SK-N-SH (cell line): ENCODE data around the gene PARP8. TPM values are rescaled to one million over a fixed set of nuclear protein-coding genes. Genes with fewer than 3 reads are reported as not detected.

ENCODE experiments used
- CTCF ChIA-PET: fragments of 300-600, 350-600 bp; formaldehyde crosslinking; extraction: SDS; loops from one replicate; lab custom pipeline; 2021; lab: Yijun Ruan, JAX
- POLR2A ChIA-PET: fragments of 350-600 bp; sonication (Branson Sonifier 250); formaldehyde crosslinking; extraction: SDS; loops from one replicate; lab custom pipeline; 2020; ENCODE audit warnings: antibody characterized with exemption, inconsistent platforms; lab: Yijun Ruan, JAX
- DNase-seq: peaks from one replicate; pipeline ENCODE4 v3.0.0; 2012
- H2AFZ ChIP-seq: fragments of 200-600 bp; sonication (generic); 2 replicates; pipeline ENCODE4 v1.8.1; 2016; ENCODE audit warnings: antibody characterized with exemption, mild to moderate bottlenecking, low read depth
- H3F3A ChIP-seq: fragments of 200-600 bp; sonication (generic); replicated peaks from 2 replicates; pipeline ENCODE3; 2016; ENCODE audit warnings: antibody characterized with exemption, mild to moderate bottlenecking; ENCODE audit not compliant: insufficient read depth
- H3K27ac ChIP-seq, 2 experiments: fragments of 200-500 bp in 1 of 2; fragments of 200-600 bp in 1 of 2; sonication (Bioruptor generic) in 1 of 2; sonication (generic), shearing (Covaris generic) in 1 of 2; 2 replicates each; pipeline versions ENCODE4 v1.5.1 to v1.6.1; 2014 to 2016; ENCODE audit warnings: low read depth in 2 of 2, inconsistent platforms in 1 of 2, low read length in 1 of 2, mild to moderate bottlenecking in 1 of 2, mixed read lengths in 1 of 2
- H3K27me3 ChIP-seq: fragments of 200-600 bp; sonication (generic), shearing (Covaris generic); 2 replicates; pipeline ENCODE4 v1.6.1; 2016; ENCODE audit warnings: mixed run types; ENCODE audit not compliant: insufficient read depth
- H3K36me3 ChIP-seq, 2 experiments: fragments of 200-500 bp in 1 of 2; fragments of 200-600 bp in 1 of 2; sonication (Bioruptor generic) in 1 of 2; sonication (generic) in 1 of 2; replicated peaks in 1 of 2; 2 replicates each; pipeline versions ENCODE3 to v1.5.1; 2014 to 2016; ENCODE audit warnings: low read length in 1 of 2, mild to moderate bottlenecking in 1 of 2; ENCODE audit not compliant: insufficient read depth in 2 of 2, control insufficient read depth in 1 of 2
- H3K4me1 ChIP-seq, 2 experiments: fragments of 200-500 bp in 1 of 2; fragments of 200-600 bp in 1 of 2; sonication (Bioruptor generic) in 1 of 2; sonication (generic), shearing (Covaris generic) in 1 of 2; 2 replicates each; pipeline versions ENCODE4 v1.5.1 to v1.6.1; 2014 to 2016; ENCODE audit warnings: low read depth in 1 of 2, low read length in 1 of 2, mixed run types in 1 of 2; ENCODE audit not compliant: insufficient read depth in 2 of 2, control insufficient read depth in 1 of 2
- H3K4me2 ChIP-seq: fragments of 200-600 bp; sonication (generic), shearing (Covaris generic); 2 replicates; pipeline ENCODE4 v1.6.1; 2017; ENCODE audit warnings: mixed run types
- H3K4me3 ChIP-seq, 2 experiments: fragments of 200-500 bp in 1 of 2; fragments of 200-600 bp in 1 of 2; sonication (Bioruptor generic) in 1 of 2; sonication (generic), shearing (Covaris generic) in 1 of 2; 2 replicates each; pipeline versions ENCODE4 v1.5.1 to v1.8.1; 2014 to 2016; ENCODE audit warnings: low read depth in 2 of 2, inconsistent platforms in 1 of 2, low read length in 1 of 2, mild to moderate bottlenecking in 1 of 2, mixed read lengths in 1 of 2, moderate library complexity in 1 of 2
- H3K79me2 ChIP-seq: fragments of 200-600 bp; sonication (generic); 2 replicates; pipeline ENCODE4 v1.8.1; 2017; ENCODE audit warnings: mild to moderate bottlenecking; ENCODE audit not compliant: insufficient read depth
- H3K9ac ChIP-seq: fragments of 200-600 bp; sonication (generic); 2 replicates; pipeline ENCODE4 v1.6.1; 2017; ENCODE audit warnings: mixed run types
- H3K9me2 ChIP-seq: fragments of 200-600 bp; sonication (generic); 2 replicates; pipeline ENCODE4 v1.6.1; 2017; ENCODE audit warnings: mixed run types
- H3K9me3 ChIP-seq: fragments of 200-600 bp; sonication (generic); 2 replicates; pipeline ENCODE4 v1.6.1; 2017; ENCODE audit warnings: mixed run types, mild to moderate bottlenecking, moderate library complexity
- H4K20me1 ChIP-seq: fragments of 200-600 bp; sonication (generic); 2 replicates; pipeline ENCODE4 v1.6.1; 2017; ENCODE audit warnings: mild to moderate bottlenecking, mixed run types; ENCODE audit not compliant: insufficient read depth
- CTCF ChIP-seq: fragments of 200-600 bp; sonication (generic); IDR thresholded peaks from 2 replicates; pipeline ENCODE4 v1.6.1; 2017; ENCODE audit warnings: antibody characterized with exemption, mild to moderate bottlenecking, moderate library complexity
- ELF1 ChIP-seq: IDR thresholded peaks from 2 replicates; pipeline ENCODE4 v1.4.0; 2012
- EP300 ChIP-seq, 2 experiments: IDR thresholded peaks; 2 replicates each; pipeline versions ENCODE4 v1.4.0 to v1.6.1; 2012; ENCODE audit warnings: borderline replicate concordance in 1 of 2, low read depth in 1 of 2, low read length in 1 of 2
- EZH2phosphoT487 ChIP-seq: fragments of 200-600 bp; sonication (generic); IDR thresholded peaks from 2 replicates; pipeline ENCODE4 v1.6.1; 2017; ENCODE audit warnings: low read depth, mixed run types, mild to moderate bottlenecking, antibody characterized with exemption, moderate library complexity, borderline replicate concordance
- FOSL2 ChIP-seq: IDR thresholded peaks from 2 replicates; pipeline ENCODE4 v1.4.0; 2012; ENCODE audit warnings: low read depth, mild to moderate bottlenecking, moderate library complexity, borderline replicate concordance
- FOXM1 ChIP-seq: IDR thresholded peaks from 2 replicates; pipeline ENCODE4 v1.4.0; 2012; ENCODE audit warnings: low read depth, mild to moderate bottlenecking
- NFIC ChIP-seq: IDR thresholded peaks from 2 replicates; pipeline ENCODE4 v1.4.0; 2012; ENCODE audit warnings: borderline replicate concordance
- NRF1 ChIP-seq: IDR thresholded peaks from 2 replicates; pipeline ENCODE4 v1.6.1; 2012; ENCODE audit warnings: low read depth, mild to moderate bottlenecking, low read length
- PBX3 ChIP-seq: IDR thresholded peaks from 2 replicates; pipeline ENCODE4; 2012
- POLR2AphosphoS5 ChIP-seq: IDR thresholded peaks from 2 replicates; pipeline ENCODE4 v1.6.1; 2012; ENCODE audit warnings: low read depth, low read length
- RAD21 ChIP-seq: IDR thresholded peaks from 2 replicates; pipeline ENCODE4 v1.6.1; 2012; ENCODE audit warnings: mild to moderate bottlenecking, low read length
- RCOR1 ChIP-seq: fragments of 150-350 bp; IDR thresholded peaks from 2 replicates; pipeline ENCODE4 v1.6.1; 2017; ENCODE audit warnings: antibody characterized with exemption, low read length
- RFX5 ChIP-seq: IDR thresholded peaks from 2 replicates; pipeline ENCODE4 v1.6.1; 2012; ENCODE audit warnings: mild to moderate bottlenecking, improper control_type of control experiment, low read length
- RXRA ChIP-seq: IDR thresholded peaks from 2 replicates; pipeline ENCODE4 v1.4.0; 2012; ENCODE audit warnings: low read depth, mild to moderate bottlenecking, borderline replicate concordance
- SMC3 ChIP-seq: IDR thresholded peaks from 2 replicates; pipeline ENCODE4 v1.6.1; 2012; ENCODE audit warnings: low read depth, low read length, improper control_type of control experiment
- TAF1 ChIP-seq: IDR thresholded peaks from 2 replicates; pipeline ENCODE4 v1.6.1; 2012; ENCODE audit warnings: low read depth, mild to moderate bottlenecking, low read length, moderate library complexity, borderline replicate concordance
- YY1 ChIP-seq: IDR thresholded peaks from 2 replicates; pipeline ENCODE4 v1.4.0; 2012; ENCODE audit warnings: low read depth, mild to moderate bottlenecking
- ZBTB33 ChIP-seq: IDR thresholded peaks from 2 replicates; pipeline ENCODE4 v1.4.0; 2012; ENCODE audit warnings: low read depth, borderline replicate concordance
- WGBS: methylation state at CpG from one replicate; pipeline ENCODE4 v1.1.6; 2017; ENCODE audit warnings: low lambda C conversion rate; 5-methylcytosine and 5-hydroxymethylcytosine counted together
- polyA plus RNA-seq, 3 experiments: library from polyadenylated mRNA; depleted of rRNA; stranded (reverse); fragments of >200 nt; gene quantifications; 2 replicates each; pipeline ENCODE4 v1.2.3, GENCODE V29; 2012

Gene PARP8
- polyA plus RNA-seq, 1 of the 3 experiments (the other 2 are of a cell fraction), result 6.2 TPM

GRCh38 chr5:50727845-50728244, 61.4 kb downstream of the PARP8 start:
- Histone ChIP-seq H3K27me3 (no peaks in the 10 kb centered on the region), H3F3A (no peaks in the 10 kb centered on the region), H3K4me2 (no peak overlapping the region), H3K4me1 (peaks cover 0 to 2% of the 10 kb centered on the region in 2 experiments; a peak in 2 of 4 replicates), H4K20me1 (no peaks in the 10 kb centered on the region), H2AFZ (no peak overlapping the region), H3K9ac (no peak overlapping the region), H3K4me3 (no peak overlapping the region), H3K79me2 (0 out of 2 replicates have a peak, but pooled peaks cover 4% of the 10 kb centered on the region), H3K27ac (no peak overlapping the region), H3K9me3 (no peaks in the 10 kb centered on the region), H3K36me3 (no peaks in the 10 kb centered on the region), H3K9me2 (no peaks in the 10 kb centered on the region)
- ChIA-PET CTCF (no interaction called here), POLR2A (no interaction called here)
- TF ChIP-seq RAD21, result no peak
- TF ChIP-seq PBX3, result no peak
- TF ChIP-seq EP300 (IDR thresholded peaks at IDR 0.05; ENCODE audit: borderline replicate concordance in 1 of 2, low read depth in 1 of 2, low read length in 1 of 2), result no peak
- no peak for TF ChIP-seq RXRA
- no peak for TF ChIP-seq YY1
- no peak for TF ChIP-seq FOXM1
- TF ChIP-seq TAF1, result no peak
- no peak for TF ChIP-seq RCOR1
- TF ChIP-seq FOSL2, result no peak
- TF ChIP-seq POLR2AphosphoS5, result no peak
- no peak for TF ChIP-seq RFX5
- TF ChIP-seq NFIC, result no peak
- TF ChIP-seq CTCF, result no peak
- TF ChIP-seq ELF1, result no peak
- TF ChIP-seq NRF1, result no peak
- TF ChIP-seq SMC3, result no peak
- no peak for TF ChIP-seq EZH2phosphoT487
- WGBS, result 85% methylated on average over 2 of the region's 2 CpGs
- no peak for DNase-seq

GRCh38 chr5:50730336-50730735, 63.9 kb downstream of the PARP8 start:
- no peaks in the 10 kb centered on the region for H3K9me2 ChIP-seq
- ChIA-PET POLR2A (no interaction called here), CTCF (interaction anchor here (0.9 to 1.5 kb wide), 3 partner anchors 9 to 290 kb away, joined by 3 to 4 read pairs (median 4); no protein-coding TSS in a partner anchor)
- no peak overlapping the region for H3K4me2 ChIP-seq
- 85% methylated on average over 5 of the region's 5 CpGs for WGBS
- no peak for TF ChIP-seq ZBTB33
- no peak overlapping the region for H3K4me3 ChIP-seq
- H3K79me2 ChIP-seq, result 0 out of 2 replicates have a peak, but pooled peaks cover 4% of the 10 kb centered on the region
- H3F3A ChIP-seq, result no peaks in the 10 kb centered on the region
- H4K20me1 ChIP-seq, result no peaks in the 10 kb centered on the region
- H3K9me3 ChIP-seq, result no peaks in the 10 kb centered on the region
- DNase-seq, result no peak
- no peaks in the 10 kb centered on the region for H3K27me3 ChIP-seq
- H3K36me3 ChIP-seq, result no peaks in the 10 kb centered on the region
- H3K4me1 ChIP-seq, result peaks cover 0 to 2% of the 10 kb centered on the region in 2 experiments; a peak in 2 of 4 replicates
- H3K27ac ChIP-seq, result no peak overlapping the region
- no peak overlapping the region for H2AFZ ChIP-seq
- no peak overlapping the region for H3K9ac ChIP-seq
